Epithelial cell of esophagus (primary cell): Measurements from ENCODE around the gene TTC7B.

Experiments used
- DNase-seq: peaks from one replicate; pipeline ENCODE4 v3.0.0; 2010; ENCODE audit warnings: low read depth
- H3K4me3 ChIP-seq: 2 replicates; pipeline ENCODE4 v1.5.1; 2011; ENCODE audit warnings: mild to moderate bottlenecking, low read length, control low read depth
- TF ChIP-seq, protein P1 (sequence below): IDR thresholded peaks from 2 replicates; pipeline ENCODE4 v1.5.1; 2011; ENCODE audit warnings: low read depth, mild to moderate bottlenecking, low read length, control low read depth, inconsistent platforms; ENCODE audit not compliant: insufficient read depth; ENCODE audit errors: missing control alignments

Gene TTC7B

DNA sequence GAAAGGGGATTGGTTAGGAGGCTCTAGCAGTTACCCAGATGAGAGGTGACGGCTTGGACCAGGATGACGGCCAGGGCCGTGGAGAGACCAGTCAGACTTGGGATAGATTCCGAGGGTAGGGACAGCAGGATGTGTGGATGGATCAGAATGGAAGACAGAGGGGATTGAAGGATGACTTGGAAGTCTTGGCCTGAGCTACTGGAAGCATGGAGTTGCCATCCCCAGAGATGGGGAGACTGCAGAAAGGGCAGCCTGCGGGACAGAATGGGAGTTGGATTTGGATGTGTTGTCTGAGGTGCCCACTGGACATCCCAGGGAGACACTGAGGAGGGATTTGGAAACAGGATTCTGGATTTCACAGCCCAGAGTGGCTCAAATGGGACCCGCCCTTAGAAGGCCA is 317.1 kb downstream of the TTC7B start:
- H3K4me3 ChIP-seq = no peak overlapping the region
- DNase-seq = no peak
- TF ChIP-seq, protein P1, sequence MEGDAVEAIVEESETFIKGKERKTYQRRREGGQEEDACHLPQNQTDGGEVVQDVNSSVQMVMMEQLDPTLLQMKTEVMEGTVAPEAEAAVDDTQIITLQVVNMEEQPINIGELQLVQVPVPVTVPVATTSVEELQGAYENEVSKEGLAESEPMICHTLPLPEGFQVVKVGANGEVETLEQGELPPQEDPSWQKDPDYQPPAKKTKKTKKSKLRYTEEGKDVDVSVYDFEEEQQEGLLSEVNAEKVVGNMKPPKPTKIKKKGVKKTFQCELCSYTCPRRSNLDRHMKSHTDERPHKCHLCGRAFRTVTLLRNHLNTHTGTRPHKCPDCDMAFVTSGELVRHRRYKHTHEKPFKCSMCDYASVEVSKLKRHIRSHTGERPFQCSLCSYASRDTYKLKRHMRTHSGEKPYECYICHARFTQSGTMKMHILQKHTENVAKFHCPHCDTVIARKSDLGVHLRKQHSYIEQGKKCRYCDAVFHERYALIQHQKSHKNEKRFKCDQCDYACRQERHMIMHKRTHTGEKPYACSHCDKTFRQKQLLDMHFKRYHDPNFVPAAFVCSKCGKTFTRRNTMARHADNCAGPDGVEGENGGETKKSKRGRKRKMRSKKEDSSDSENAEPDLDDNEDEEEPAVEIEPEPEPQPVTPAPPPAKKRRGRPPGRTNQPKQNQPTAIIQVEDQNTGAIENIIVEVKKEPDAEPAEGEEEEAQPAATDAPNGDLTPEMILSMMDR = no peak

DNA sequence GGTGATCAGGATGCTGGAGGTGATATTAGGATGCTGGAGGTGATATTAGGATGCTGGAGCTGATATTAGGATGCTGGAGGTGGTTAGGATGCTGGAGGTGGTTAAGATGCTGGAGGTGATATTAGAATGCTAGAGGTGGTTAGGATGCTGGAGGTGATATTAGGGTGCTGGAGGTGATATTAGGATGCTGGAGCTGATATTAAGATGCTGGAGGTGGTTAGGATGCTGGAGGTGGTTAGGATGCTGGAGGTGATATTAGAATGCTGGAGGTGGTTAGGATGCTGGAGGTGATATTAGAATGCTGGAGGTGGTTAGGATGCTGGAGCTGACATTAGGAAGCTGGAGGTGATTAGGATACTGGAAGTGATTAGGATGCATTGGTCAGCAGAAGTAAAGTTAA is 318.0 kb downstream of the TTC7B start:
- DNase-seq = no peak
- no peak overlapping the region for H3K4me3 ChIP-seq
- TF ChIP-seq, protein P1 = no peak

DNA sequence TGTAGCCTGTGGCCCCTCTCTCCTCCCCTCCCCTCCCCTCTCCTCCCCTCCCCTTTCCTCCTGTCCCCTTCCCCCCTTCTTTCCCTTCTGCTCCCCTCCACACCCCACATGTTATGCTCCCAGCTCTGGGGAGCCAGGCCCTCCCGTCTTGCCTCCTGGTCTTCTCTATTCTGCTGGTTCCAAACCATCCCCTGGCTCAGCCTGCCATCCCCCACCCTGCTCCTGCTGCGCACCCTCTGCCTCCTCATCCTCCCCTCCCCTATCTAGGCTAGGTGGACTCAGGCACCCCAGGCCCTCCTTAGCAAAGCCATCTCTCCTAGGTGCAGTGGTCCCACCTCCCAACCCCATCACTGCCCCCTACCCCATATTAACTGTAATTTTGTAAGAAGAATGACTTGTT is 319.9 kb downstream of the TTC7B start:
- no peak overlapping the region for H3K4me3 ChIP-seq
- DNase-seq = no peak
- TF ChIP-seq, protein P1 = no peak

DNA sequence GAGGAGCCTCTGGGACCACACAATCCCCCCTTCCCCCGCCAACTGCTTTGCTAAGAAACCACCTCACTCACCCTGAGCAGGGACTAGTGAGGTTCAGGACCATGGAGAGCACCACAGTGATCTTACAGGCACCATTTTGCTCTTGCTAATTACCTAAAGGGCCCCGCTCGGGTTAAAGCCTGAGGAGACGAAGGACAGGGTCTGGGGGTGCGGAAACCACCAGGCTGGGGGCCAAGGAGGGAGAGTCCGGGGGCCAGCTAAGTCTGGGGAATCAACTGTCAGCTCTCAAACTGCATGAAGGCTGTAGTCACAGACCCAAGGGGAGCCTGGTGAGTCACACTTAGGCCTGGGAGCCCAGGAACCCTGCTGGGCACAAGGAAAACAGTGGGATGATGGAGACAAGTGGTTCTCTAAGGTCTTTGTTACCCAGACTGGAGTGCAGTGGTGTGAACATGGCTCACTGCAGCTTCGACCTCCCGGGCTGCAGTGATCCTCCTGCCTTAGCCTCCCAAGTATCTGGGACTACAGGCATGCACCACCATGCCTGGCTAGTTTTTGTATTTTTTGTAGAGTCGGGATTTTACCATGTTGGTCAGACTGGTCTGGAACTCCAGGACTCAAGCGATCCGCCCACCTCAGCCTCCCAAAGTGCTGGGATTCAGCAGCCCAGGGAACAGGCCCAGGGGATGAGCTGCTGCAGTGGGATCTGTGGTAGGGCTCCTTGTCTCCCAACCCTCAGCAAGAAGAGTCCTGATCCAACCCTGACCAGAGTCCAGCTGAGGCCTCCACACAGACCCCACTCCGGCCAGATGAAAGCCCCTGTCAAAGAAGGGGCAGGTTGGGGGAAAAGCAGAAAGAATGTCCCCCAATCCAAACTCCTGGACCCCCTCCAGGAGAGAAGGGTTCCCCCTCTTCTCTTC is 320.6 kb downstream of the TTC7B start:
- no peak overlapping the region for H3K4me3 ChIP-seq
- TF ChIP-seq, protein P1 = no peak
- DNase-seq = peak; percentile 80

DNA sequence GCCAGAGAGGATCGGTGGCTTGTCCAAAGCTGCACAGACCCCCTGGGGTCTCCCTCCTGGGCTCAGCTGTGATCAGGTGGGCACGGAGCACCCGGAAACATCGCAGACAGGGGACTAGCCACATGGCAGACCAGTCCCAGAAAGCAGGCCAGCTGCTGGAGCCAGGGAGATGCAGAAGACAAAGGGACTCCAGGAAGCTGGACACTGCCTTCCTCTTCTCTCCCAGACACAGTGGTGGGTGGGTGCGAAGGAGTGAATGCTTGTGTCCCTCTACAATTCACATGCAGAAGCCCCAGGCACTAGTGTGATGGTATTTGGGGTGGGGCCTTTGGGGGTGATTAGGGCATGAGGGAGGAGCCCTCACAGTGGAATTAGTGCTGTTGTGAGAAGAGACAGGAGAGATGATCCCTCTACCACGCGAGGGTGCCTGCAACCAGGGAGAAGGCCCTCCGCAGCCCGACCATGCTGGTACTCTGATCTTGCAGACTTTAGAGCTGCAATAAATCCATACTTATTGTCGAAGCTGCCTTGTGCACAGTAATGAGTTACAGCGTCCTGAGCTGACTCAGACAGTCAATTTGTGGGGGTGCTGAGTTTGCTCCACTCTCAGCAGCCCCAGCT is 324.2 kb downstream of the TTC7B start:
- no peak for DNase-seq
- TF ChIP-seq, protein P1 = no peak

DNA sequence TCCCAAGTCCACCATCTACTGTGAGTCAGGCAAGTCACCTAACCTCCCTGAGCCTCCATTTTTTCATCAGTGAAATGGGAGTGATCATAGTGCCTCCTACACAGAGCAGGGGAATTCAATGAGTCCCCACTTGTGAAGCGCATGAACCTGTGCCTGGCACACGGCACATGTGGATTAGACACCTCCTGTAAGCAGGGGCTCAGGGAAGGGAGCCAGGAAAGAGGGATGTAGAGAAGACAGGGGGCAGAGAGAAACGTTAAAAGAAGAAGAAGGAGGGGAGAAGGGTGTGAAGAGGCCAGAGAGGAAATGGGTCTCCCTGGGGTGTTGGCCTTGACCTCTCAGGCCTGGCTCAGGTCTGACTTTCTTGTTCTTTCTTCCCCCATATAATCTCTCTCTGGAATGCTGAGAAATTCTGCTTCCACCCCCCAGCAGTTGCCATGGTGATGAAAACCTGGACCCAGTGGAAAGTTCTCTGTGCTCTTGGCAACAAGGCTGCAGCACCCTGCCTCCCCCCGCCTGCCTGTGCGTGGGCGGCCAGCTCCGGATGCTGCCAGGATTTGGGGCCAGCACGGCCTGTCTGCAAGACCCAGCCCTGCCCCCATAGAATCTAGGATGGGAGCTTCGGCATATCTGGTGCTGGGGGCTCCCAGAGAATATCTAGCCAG is 324.9 kb downstream of the TTC7B start:
- no peak for DNase-seq
- TF ChIP-seq, protein P1 = no peak
- H3K4me3 ChIP-seq = no peak overlapping the region

More for the DNA sequence above, 324.2 kb downstream of the TTC7B start:
- H3K4me3 ChIP-seq = no peak overlapping the region
